Measurements from ENCODE around the gene CCDC183. TPM values are rescaled to one million over a fixed set of nuclear protein-coding genes. Genes with fewer than 3 reads are reported as not detected.
"Not testable (repeated sequence)": the region's sequence is repeated elsewhere in the genome, so short reads cannot be mapped to it uniquely, and the experiment has no call there.

CCDC183 gene
- total and polyA plus RNA-seq, 4 donors, result 0.38 to 4.6 (median 2.2) TPM

- DNase-seq (no peak), ATAC-seq (ENCODE audit: insufficient read depth, low FRiP score) (no peak)
- Histone ChIP-seq H3K4me3 (no peak overlapping the region), H3K9ac (ENCODE audit: insufficient read depth in 1 of 2, low read length in 2 of 2) (no peak overlapping the region), H3K4me1 (ENCODE audit: control insufficient read depth in 5 of 5, insufficient read depth in 5 of 5, low read length in 5 of 5) (peaks cover 0 to 26% (median 9%) of the 10 kb centered on the region in 5 donors), H3K9me3 (ENCODE audit: control insufficient read depth in 4 of 4, insufficient read depth in 3 of 4, low read length in 3 of 4) (no peaks in the 10 kb centered on the region), H3K27ac (ENCODE audit: low read depth in 1 of 2, low read length in 1 of 2) (no peak overlapping the region), H3K27me3 (ENCODE audit: control insufficient read depth in 3 of 3, insufficient read depth in 3 of 3, low read length in 2 of 3) (peaks cover 0 to 21% (median 5%) of the 10 kb centered on the region in 3 donors), H3K36me3 (ENCODE audit: control insufficient read depth in 4 of 4, insufficient read depth in 4 of 4, low read length in 4 of 4) (peaks cover 0 to 3% (median 0%) of the 10 kb centered on the region in 4 donors)
- WGBS, 2 donors, result 81 to 86% methylated on average over 6 of the region's 6 CpGs
- TF ChIP-seq CTCF (IDR thresholded peaks at IDR 0.05; ENCODE audit: control extremely low read depth, extremely low read depth), result no peak
Observed at GRCh38 chr9:136802321-136802720, 6.2 kb downstream of the CCDC183 start.

GRCh38 chr9:136803009-136803550 lies 6.9 kb downstream of the CCDC183 start:
- not testable (repeated sequence) for H3K9me3 ChIP-seq (ENCODE audit: control insufficient read depth in 4 of 4, insufficient read depth in 3 of 4, low read length in 3 of 4); H3K36me3 ChIP-seq (ENCODE audit: control insufficient read depth in 4 of 4, insufficient read depth in 4 of 4, low read length in 4 of 4); DNase-seq; H3K27ac ChIP-seq (ENCODE audit: low read depth in 1 of 2, low read length in 1 of 2); H3K9ac ChIP-seq (ENCODE audit: insufficient read depth in 1 of 2, low read length in 2 of 2); H3K4me3 ChIP-seq; ATAC-seq (ENCODE audit: insufficient read depth, low FRiP score)
- Histone ChIP-seq H3K27me3 (ENCODE audit: control insufficient read depth in 3 of 3, insufficient read depth in 3 of 3, low read length in 2 of 3) (peaks cover 0 to 21% (median 5%) of the 10 kb centered on the region in 3 donors), H3K4me1 (ENCODE audit: control insufficient read depth in 5 of 5, insufficient read depth in 5 of 5, low read length in 5 of 5) (peaks cover 0 to 26% (median 9%) of the 10 kb centered on the region in 5 donors)
- 91 to 98% methylated on average over 7 to 8 of the region's 9 CpGs for WGBS, 2 donors

GRCh38 chr9:136803551-136804508 lies 7.7 kb downstream of the CCDC183 start:
- Histone ChIP-seq H3K27me3 (ENCODE audit: control insufficient read depth in 3 of 3, insufficient read depth in 3 of 3, low read length in 2 of 3) (peaks cover 0 to 20% (median 3%) of the 10 kb centered on the region in 3 donors), H3K4me1 (ENCODE audit: control insufficient read depth in 5 of 5, insufficient read depth in 5 of 5, low read length in 5 of 5) (peaks cover 0 to 24% (median 9%) of the 10 kb centered on the region in 5 donors), H3K27ac (ENCODE audit: low read depth in 1 of 2, low read length in 1 of 2) (no peak overlapping the region), H3K9me3 (ENCODE audit: control insufficient read depth in 4 of 4, insufficient read depth in 3 of 4, low read length in 3 of 4) (no peaks in the 10 kb centered on the region), H3K4me3 (no peak overlapping the region), H3K9ac (ENCODE audit: insufficient read depth in 1 of 2, low read length in 2 of 2) (no peak overlapping the region), H3K36me3 (ENCODE audit: control insufficient read depth in 4 of 4, insufficient read depth in 4 of 4, low read length in 4 of 4) (peaks cover 0 to 3% (median 0%) of the 10 kb centered on the region in 4 donors)
- no peak for TF ChIP-seq CTCF (IDR thresholded peaks at IDR 0.05; ENCODE audit: control extremely low read depth, extremely low read depth)
- no peak for ATAC-seq (ENCODE audit: insufficient read depth, low FRiP score)
- DNase-seq, result no peak
- 93 to 94% methylated on average over 22 of the region's 22 CpGs for WGBS, 2 donors

Measured in lung (tissue), 12 donors.